Activated T-cell treated with anti-CD3 and anti-CD28 coated beads, Interleukin-2, amount 50 U/mL, for 1 hour (primary cell): ENCODE results near the gene CROCC.
"Not testable (repeated sequence)": the region's sequence is repeated elsewhere in the genome, so short reads cannot be mapped to it uniquely, and the experiment has no call there.

Source experiments
- DNase-seq: peaks from one replicate; pipeline ENCODE4 v3.0.0-alpha.2; 2020

The CROCC gene

GRCh38 chr1:16916036-16916880 lies 5.5 kb upstream of the CROCC start:
- not testable (repeated sequence) for DNase-seq

- DNase-seq: no peak
These were observed 3.4 kb upstream of the CROCC start for GRCh38 chr1:16918371-16918770.

GRCh38 chr1:16918936-16919665 lies 2.6 kb upstream of the CROCC start:
- DNase-seq: not testable (repeated sequence)

GRCh38 chr1:16920951-16921350 lies 780 bp upstream of the CROCC start:
- DNase-seq: no peak

- no peak for DNase-seq
These were observed 735 bp downstream of the CROCC start for GRCh38 chr1:16922466-16922865.

- DNase-seq: no peak
These were observed 1.2 kb downstream of the CROCC start for GRCh38 chr1:16922885-16923431.

GRCh38 chr1:16924216-16924918 lies 2.6 kb downstream of the CROCC start:
- DNase-seq: no peak

GRCh38 chr1:16924919-16925477 lies 3.3 kb downstream of the CROCC start:
- no peak for DNase-seq

GRCh38 chr1:16925635-16926490 lies 4.1 kb downstream of the CROCC start:
- no peak for DNase-seq

- DNase-seq: no peak
These were observed 4.9 kb downstream of the CROCC start for GRCh38 chr1:16926491-16927073.

GRCh38 chr1:16927256-16927655 lies 5.5 kb downstream of the CROCC start:
- no peak for DNase-seq

GRCh38 chr1:16927711-16928485 lies 6.2 kb downstream of the CROCC start:
- DNase-seq: no peak

- DNase-seq: not testable (repeated sequence)
These were observed 7.7 kb downstream of the CROCC start for GRCh38 chr1:16929146-16930041.

- DNase-seq: not testable (repeated sequence)
These were observed 9.6 kb downstream of the CROCC start for GRCh38 chr1:16931206-16931934.

- DNase-seq: not testable (repeated sequence)
These were observed 12.2 kb downstream of the CROCC start for GRCh38 chr1:16933945-16934344.

- DNase-seq: not testable (repeated sequence)
These were observed 14.8 kb downstream of the CROCC start for GRCh38 chr1:16936580-16936979.

- no peak for DNase-seq
These were observed 16.9 kb downstream of the CROCC start for GRCh38 chr1:16938351-16939321.
